Neutrophil (primary cell): ENCODE data around the gene PDP2.
"Not testable (repeated sequence)": the region's sequence is repeated elsewhere in the genome, so short reads cannot be mapped to it uniquely, and the experiment has no call there.

ENCODE experiments used
- H3K27ac ChIP-seq: fragments of 200-600 bp; sonication (generic); 2 replicates; pipeline ENCODE4 v1.5.1; 2016; ENCODE audit warnings: mild to moderate bottlenecking, moderate library complexity
- H3K27me3 ChIP-seq: fragments of 200-600 bp; sonication (generic); 2 replicates; pipeline ENCODE4 v1.6.0; 2016; ENCODE audit warnings: mild to moderate bottlenecking
- H3K36me3 ChIP-seq: fragments of 200-600 bp; sonication (generic); 2 replicates; pipeline ENCODE4 v1.5.1; 2017
- H3K4me1 ChIP-seq, 2 experiments: fragments of 200-600 bp in 1 of 2; sonication (generic) in 1 of 2; 1 replicate in 1 of 2; 2 replicates in 1 of 2; pipeline versions ENCODE4 v1.5.1 to v1.6.1; 2013 to 2016; ENCODE audit warnings: low read depth in 1 of 2, low read length in 1 of 2, mild to moderate bottlenecking in 1 of 2, moderate library complexity in 1 of 2; ENCODE audit not compliant: control insufficient read depth in 1 of 2, insufficient read depth in 1 of 2
- H3K4me3 ChIP-seq, 2 experiments: fragments of 200-600 bp in 1 of 2; sonication (generic) in 1 of 2; 1 replicate in 1 of 2; 2 replicates in 1 of 2; pipeline ENCODE4 v1.5.1; 2013 to 2016; ENCODE audit warnings: low read depth in 1 of 2, low read length in 1 of 2, mild to moderate bottlenecking in 1 of 2, moderate library complexity in 1 of 2
- H3K9me3 ChIP-seq: fragments of 200-600 bp; sonication (generic); 2 replicates; pipeline ENCODE4 v1.5.1; 2016
- TF ChIP-seq, protein P1 (sequence below): fragments of 200-600 bp; sonication (generic); IDR thresholded peaks from 2 replicates; pipeline ENCODE4 v1.5.1; 2016; ENCODE audit warnings: antibody characterized with exemption

The PDP2 gene

DNA sequence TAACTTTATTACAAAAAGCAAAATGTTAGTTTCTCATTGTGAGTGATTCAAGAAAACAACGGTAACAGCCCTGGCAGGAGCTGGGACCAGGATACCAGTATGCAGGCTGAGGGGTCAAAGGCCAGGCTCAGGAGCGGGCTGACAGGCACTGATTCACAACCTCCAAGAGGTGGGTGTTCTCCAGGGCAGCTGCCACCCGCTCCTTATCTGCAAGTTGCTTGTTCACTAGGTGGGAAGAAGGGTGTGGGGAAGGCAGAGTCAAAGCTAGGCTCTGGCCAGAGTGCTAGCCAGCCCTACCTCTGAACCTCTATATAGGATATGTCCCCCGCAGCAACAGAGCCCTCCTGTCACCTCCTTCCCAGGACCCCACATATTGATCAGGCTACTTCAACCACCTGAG, 51.8 kb downstream of the PDP2 start:
- H3K4me1 ChIP-seq: peaks cover 16 to 23% of the 10 kb centered on the region in 2 experiments
- no peak overlapping the region for H3K27ac ChIP-seq
- no peak overlapping the region for H3K4me3 ChIP-seq
- peaks cover 10% of the 10 kb centered on the region for H3K36me3 ChIP-seq
- TF ChIP-seq, protein P1, sequence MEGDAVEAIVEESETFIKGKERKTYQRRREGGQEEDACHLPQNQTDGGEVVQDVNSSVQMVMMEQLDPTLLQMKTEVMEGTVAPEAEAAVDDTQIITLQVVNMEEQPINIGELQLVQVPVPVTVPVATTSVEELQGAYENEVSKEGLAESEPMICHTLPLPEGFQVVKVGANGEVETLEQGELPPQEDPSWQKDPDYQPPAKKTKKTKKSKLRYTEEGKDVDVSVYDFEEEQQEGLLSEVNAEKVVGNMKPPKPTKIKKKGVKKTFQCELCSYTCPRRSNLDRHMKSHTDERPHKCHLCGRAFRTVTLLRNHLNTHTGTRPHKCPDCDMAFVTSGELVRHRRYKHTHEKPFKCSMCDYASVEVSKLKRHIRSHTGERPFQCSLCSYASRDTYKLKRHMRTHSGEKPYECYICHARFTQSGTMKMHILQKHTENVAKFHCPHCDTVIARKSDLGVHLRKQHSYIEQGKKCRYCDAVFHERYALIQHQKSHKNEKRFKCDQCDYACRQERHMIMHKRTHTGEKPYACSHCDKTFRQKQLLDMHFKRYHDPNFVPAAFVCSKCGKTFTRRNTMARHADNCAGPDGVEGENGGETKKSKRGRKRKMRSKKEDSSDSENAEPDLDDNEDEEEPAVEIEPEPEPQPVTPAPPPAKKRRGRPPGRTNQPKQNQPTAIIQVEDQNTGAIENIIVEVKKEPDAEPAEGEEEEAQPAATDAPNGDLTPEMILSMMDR: no peak
- no peaks in the 10 kb centered on the region for H3K9me3 ChIP-seq
- peaks cover 8% of the 10 kb centered on the region for H3K27me3 ChIP-seq

DNA sequence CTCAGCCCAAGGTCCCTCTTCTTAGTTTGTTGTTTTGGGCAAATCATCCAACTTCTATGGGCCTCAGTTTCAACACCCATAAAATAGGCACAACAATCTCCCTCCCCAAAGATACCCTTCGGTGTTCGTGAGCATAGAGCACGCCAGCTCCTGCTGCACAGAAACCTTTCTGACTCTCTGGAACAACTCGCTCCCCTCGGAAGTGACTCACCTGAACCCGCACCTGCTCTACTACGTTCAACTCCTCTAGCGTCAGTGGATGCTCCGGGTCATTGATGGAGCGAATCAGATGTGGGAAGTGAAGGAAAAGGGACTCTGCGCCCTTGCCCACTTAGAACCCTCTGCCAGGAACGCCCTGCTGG, 53.4 kb downstream of the PDP2 start:
- Histone ChIP-seq H3K27me3 (no peaks in the 10 kb centered on the region), H3K27ac (peak overlapping the region; percentile 86), H3K9me3 (no peaks in the 10 kb centered on the region), H3K4me1 (peaks cover 20 to 23% of the 10 kb centered on the region in 2 experiments), H3K4me3 (peak overlapping the region; percentile 84 to 92), H3K36me3 (peaks cover 17% of the 10 kb centered on the region)
- TF ChIP-seq, protein P1: no peak

DNA sequence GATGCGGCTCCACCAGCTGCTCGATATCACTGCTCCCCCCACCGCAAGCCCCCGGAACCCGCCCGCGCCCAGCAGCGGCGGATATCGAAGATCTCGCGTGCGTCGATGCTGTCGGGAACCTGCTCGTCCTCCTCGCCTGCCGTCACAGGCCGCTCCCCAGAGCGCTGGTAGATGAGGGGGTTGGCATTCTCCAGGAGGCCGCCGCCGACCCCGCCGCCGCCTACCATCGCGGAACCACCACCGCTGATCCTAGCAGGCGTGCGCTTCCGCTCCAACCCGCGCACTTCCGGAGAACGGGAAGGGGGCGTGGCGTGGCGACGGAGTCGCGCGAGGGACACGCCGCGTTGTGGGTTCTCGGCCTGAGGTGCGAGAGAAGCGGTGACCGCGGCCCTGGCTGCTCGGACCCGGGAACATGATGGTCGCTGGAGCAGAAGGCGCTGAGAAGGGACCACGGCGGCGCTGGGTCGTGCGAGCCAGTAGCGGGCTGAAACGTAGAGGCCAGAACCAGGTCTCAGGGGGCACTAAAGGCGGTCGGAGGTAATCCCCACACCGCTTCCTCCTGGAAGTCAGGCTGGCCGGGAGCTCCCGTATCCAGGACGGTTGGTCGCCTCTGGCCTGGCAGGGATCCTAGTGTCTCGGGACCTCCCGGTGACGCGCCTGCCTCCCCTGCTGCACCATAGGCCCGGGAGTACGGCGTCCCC, 54.0 kb downstream of the PDP2 start, which contains the start of gene CIAO2B:
Gene CIAO2B, minus strand, starts transcription at position 265 of the 701 bp plus-strand sequence. Its CDS starts 38 bp downstream, at position 227.
- Histone ChIP-seq H3K4me3 (peak within 1 kb of the TSS; percentile 84 to 92), H3K27me3 (no peaks in the 10 kb centered on the region), H3K9me3 (no peaks in the 10 kb centered on the region), H3K27ac (peak within 1 kb of the TSS; percentile 86), H3K4me1 (peaks cover 20 to 23% of the 10 kb centered on the region in 2 experiments), H3K36me3 (peaks cover 23% of the 10 kb centered on the region)
- TF ChIP-seq, protein P1: no peak

DNA sequence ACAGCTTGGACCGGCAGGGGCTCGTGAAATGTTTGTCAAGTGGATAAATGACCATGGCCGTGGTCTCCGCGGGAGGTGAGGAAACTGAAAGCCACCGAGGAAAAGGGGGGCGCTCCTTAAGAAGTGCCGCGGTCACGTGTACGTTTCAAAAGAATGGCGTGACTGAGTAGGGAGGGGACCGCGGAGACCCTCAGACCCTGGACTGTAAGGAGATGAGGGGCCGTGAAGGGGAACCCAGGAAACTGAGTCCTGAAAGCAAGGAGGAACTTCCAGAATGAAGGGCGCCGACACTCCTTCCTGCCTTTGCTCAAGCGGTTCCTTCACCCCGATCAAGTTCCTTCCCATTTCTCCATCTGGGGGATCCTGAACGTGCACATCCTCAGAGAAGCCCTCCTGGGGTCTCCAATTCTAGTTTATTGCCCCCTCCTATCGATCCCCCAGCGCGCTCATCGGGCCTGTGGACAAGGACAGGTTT, 54.6 kb downstream of the PDP2 start:
- Histone ChIP-seq H3K27ac (peak overlapping the region; percentile 86), H3K4me1 (peaks cover 20 to 23% of the 10 kb centered on the region in 2 experiments), H3K36me3 (peaks cover 29% of the 10 kb centered on the region), H3K4me3 (peak overlapping the region; percentile 84 to 92)
- not testable (repeated sequence) for H3K27me3 ChIP-seq, H3K9me3 ChIP-seq

DNA sequence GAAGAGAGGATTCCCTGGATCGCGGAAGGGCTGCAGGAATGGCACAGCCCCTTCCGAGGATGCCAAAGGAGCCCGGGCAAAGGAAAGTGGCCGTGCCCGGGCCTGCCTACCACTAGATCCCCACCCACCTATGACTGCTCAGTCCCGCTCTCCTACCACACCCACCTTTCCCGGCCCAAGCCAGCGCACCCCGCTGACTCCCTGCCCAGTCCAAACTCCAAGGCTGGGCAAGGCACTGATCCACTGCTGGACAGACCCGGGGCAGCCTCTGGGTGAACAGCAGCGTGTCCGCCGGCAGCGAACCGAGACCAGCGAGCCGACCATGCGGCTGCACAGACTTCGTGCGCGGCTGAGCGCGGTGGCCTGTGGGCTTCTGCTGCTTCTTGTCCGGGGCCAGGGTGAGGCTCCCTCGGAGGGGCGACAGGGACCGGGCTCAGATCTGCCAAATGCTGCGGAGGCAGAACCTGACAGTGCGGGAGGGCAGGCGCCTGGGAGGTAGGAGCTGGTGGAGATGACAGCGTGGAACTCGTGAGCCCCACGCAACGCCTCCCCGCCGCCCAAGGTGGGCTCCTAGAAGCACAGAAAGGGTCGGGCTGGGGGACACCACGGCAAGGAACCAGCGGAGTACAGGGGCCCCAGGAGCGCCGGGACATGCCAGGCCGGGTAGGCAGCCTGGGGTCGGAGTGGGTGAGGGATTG, 55.1 kb downstream of the PDP2 start, which contains the start of gene CES2:
Gene CES2, plus strand, starts transcription at position 203 of the 698 bp plus-strand sequence. Its CDS starts 120 bp downstream, at position 323.
- TF ChIP-seq, protein P1: no peak
- Histone ChIP-seq H3K4me1 (peaks cover 20 to 23% of the 10 kb centered on the region in 2 experiments), H3K36me3 (peaks cover 34% of the 10 kb centered on the region)

DNA sequence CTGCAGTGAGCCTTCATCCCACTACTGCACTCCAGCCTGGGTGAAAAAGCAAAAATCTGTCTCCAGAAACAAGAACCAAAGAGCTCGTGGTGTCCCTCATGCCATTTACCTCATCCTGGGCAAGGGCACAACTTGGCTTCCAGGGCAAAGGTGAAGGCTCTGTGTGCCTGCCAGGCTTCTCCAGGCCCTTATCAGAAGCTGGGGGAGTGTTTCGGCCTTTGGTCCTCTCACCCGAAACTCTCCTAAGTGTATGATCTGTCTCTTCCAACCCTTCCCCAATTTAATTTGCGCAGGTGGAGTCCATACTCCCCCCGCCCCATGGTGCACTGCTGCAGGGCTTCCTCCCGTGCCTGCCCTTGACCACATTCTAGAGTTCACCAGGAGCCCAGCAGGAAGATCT, 56.1 kb downstream of the PDP2 start:
- H3K27ac ChIP-seq: peak overlapping the region; percentile 5
- peaks cover 20 to 23% of the 10 kb centered on the region in 2 experiments for H3K4me1 ChIP-seq
- H3K4me3 ChIP-seq: no peak overlapping the region
- TF ChIP-seq, protein P1: no peak
- H3K36me3 ChIP-seq: peaks cover 44% of the 10 kb centered on the region
- H3K27me3 ChIP-seq: no peaks in the 10 kb centered on the region
- H3K9me3 ChIP-seq: no peaks in the 10 kb centered on the region

More for the DNA sequence above, 55.1 kb downstream of the PDP2 start, which contains the start of gene CES2:
- Histone ChIP-seq H3K27me3 (no peaks in the 10 kb centered on the region), H3K27ac (peak within 1 kb of the TSS; percentile 86), H3K4me3 (peak within 1 kb of the TSS; percentile 84 to 92), H3K9me3 (no peaks in the 10 kb centered on the region)
